Esophagus muscularis mucosa (tissue), 4 donors: ENCODE measurements around the gene RFTN1.

Experiments used
- CTCF ChIP-seq, 3 experiments: fragments of 200-600 bp in 2 of 3; fragments of 450-650 bp in 1 of 3; sonication (generic) in 2 of 3; IDR thresholded peaks; one replicate each; pipeline ENCODE4 v1.5.1; 2017 to 2019; ENCODE audit warnings: antibody characterized with exemption in 3 of 3, mild to moderate bottlenecking in 2 of 3, moderate library complexity in 1 of 3
- EP300 ChIP-seq: sonication (generic); formaldehyde crosslinking; IDR thresholded peaks from one replicate; pipeline ENCODE4 v1.6.1; 2017; ENCODE audit warnings: antibody characterized with exemption
- POLR2A ChIP-seq: fragments of 450-650 bp; IDR thresholded peaks from one replicate; pipeline ENCODE4 v1.6.1; 2017; ENCODE audit warnings: antibody characterized with exemption, moderate library complexity, mild to moderate bottlenecking, low read depth
- POLR2AphosphoS5 ChIP-seq, 2 donors: sonication (generic); formaldehyde crosslinking; IDR thresholded peaks; one replicate each; pipeline ENCODE4 v1.6.1; 2017; ENCODE audit warnings: antibody characterized with exemption in 2 of 2

- TF ChIP-seq CTCF (IDR thresholded peaks at IDR 0.05) (no peak), POLR2A (no peak), EP300 (no peak), POLR2AphosphoS5 (IDR thresholded peaks at IDR 0.05) (no peak)
These were observed 58.5 kb downstream of the RFTN1 start for GRCh38 chr3:16455001-16455400.
